ENCODE results near the gene ADGRB2.

Gene ADGRB2

GRCh38 chr1:31790641-31791091, 26.5 kb upstream of the ADGRB2 start:
- Histone ChIP-seq H3K4me2 (ENCODE audit: low read length) (no peak overlapping the region), H3K27me3 (ENCODE audit: insufficient read depth, low read length) (no peaks in the 10 kb centered on the region), H2BK12ac (ENCODE audit: low read length) (no peak overlapping the region), H3K23ac (ENCODE audit: low read length) (no peak overlapping the region), H3K9ac (ENCODE audit: low read length) (no peak overlapping the region), H4K12ac (ENCODE audit: low read depth, low read length) (no peak overlapping the region), H3K79me1 (ENCODE audit: low read length) (peaks cover 3% of the 10 kb centered on the region), H2AK5ac (ENCODE audit: low read length) (no peak overlapping the region), H3K27ac (ENCODE audit: low read depth, low read length) (no peak overlapping the region), H3K36me3 (ENCODE audit: control insufficient read depth in 1 of 2, insufficient read depth in 2 of 2, low read length in 2 of 2) (no peaks in the 10 kb centered on the region), H2AFZ (ENCODE audit: insufficient read depth, low read length, poor library complexity) (no peak overlapping the region), H3K9me3 (ENCODE audit: insufficient read depth, low read depth, low read length) (peaks cover 2% of the 10 kb centered on the region), H3K4me1 (ENCODE audit: control insufficient read depth in 1 of 2, insufficient read depth in 2 of 2, low read length in 2 of 2) (peaks cover 5 to 8% of the 10 kb centered on the region in 2 experiments), H4K91ac (ENCODE audit: low read depth, low read length) (no peak overlapping the region), H3K4me3 (ENCODE audit: low read depth, low read length) (no peak overlapping the region), H3K14ac (ENCODE audit: low read length) (no peak overlapping the region), H3K4ac (ENCODE audit: low read depth, low read length) (no peak overlapping the region), H2BK120ac (ENCODE audit: insufficient read depth, low read length, poor library complexity) (no peak overlapping the region), H4K8ac (ENCODE audit: low read depth, low read length) (no peak overlapping the region), H3K79me2 (ENCODE audit: control insufficient read depth, insufficient read depth, low read length, poor library complexity) (peaks cover 2% of the 10 kb centered on the region), H3K18ac (ENCODE audit: low read length) (no peak overlapping the region), H2BK5ac (ENCODE audit: low read depth, low read length, poor library complexity) (no peak overlapping the region)
- no CpG with 5 or more reads among the region's 11 CpGs for WGBS (ENCODE audit: extremely low coverage, insufficient coverage, insufficient read length)
- DNase-seq, result no peak

- H3K79me2 ChIP-seq (ENCODE audit: control insufficient read depth, insufficient read depth, low read length, poor library complexity), result peaks cover 2% of the 10 kb centered on the region
- H3K18ac ChIP-seq (ENCODE audit: low read length), result no peak overlapping the region
- H2AK5ac ChIP-seq (ENCODE audit: low read length), result no peak overlapping the region
- H3K4me2 ChIP-seq (ENCODE audit: low read length), result no peak overlapping the region
- H3K4ac ChIP-seq (ENCODE audit: low read depth, low read length), result no peak overlapping the region
- no peak overlapping the region for H2BK120ac ChIP-seq (ENCODE audit: insufficient read depth, low read length, poor library complexity)
- H3K4me3 ChIP-seq (ENCODE audit: low read depth, low read length), result no peak overlapping the region
- no peak overlapping the region for H4K8ac ChIP-seq (ENCODE audit: low read depth, low read length)
- no peak for DNase-seq
- H2BK5ac ChIP-seq (ENCODE audit: low read depth, low read length, poor library complexity), result no peak overlapping the region
- no peak overlapping the region for H4K12ac ChIP-seq (ENCODE audit: low read depth, low read length)
- peaks cover 2% of the 10 kb centered on the region for H3K9me3 ChIP-seq (ENCODE audit: insufficient read depth, low read depth, low read length)
- H3K79me1 ChIP-seq (ENCODE audit: low read length), result peaks cover 3% of the 10 kb centered on the region
- no peak overlapping the region for H3K9ac ChIP-seq (ENCODE audit: low read length)
- WGBS (ENCODE audit: extremely low coverage, insufficient coverage, insufficient read length), result no CpG with 5 or more reads among the region's 3 CpGs
- H3K27ac ChIP-seq (ENCODE audit: low read depth, low read length), result no peak overlapping the region
- H4K91ac ChIP-seq (ENCODE audit: low read depth, low read length), result no peak overlapping the region
- H2BK12ac ChIP-seq (ENCODE audit: low read length), result no peak overlapping the region
- H3K4me1 ChIP-seq (ENCODE audit: control insufficient read depth in 1 of 2, insufficient read depth in 2 of 2, low read length in 2 of 2), result peaks cover 5 to 8% of the 10 kb centered on the region in 2 experiments
- no peak overlapping the region for H3K14ac ChIP-seq (ENCODE audit: low read length)
- no peaks in the 10 kb centered on the region for H3K36me3 ChIP-seq (ENCODE audit: control insufficient read depth in 1 of 2, insufficient read depth in 2 of 2, low read length in 2 of 2)
- no peak overlapping the region for H3K23ac ChIP-seq (ENCODE audit: low read length)
- no peak overlapping the region for H2AFZ ChIP-seq (ENCODE audit: insufficient read depth, low read length, poor library complexity)
- H3K27me3 ChIP-seq (ENCODE audit: insufficient read depth, low read length), result no peaks in the 10 kb centered on the region
These were observed 26.0 kb upstream of the ADGRB2 start for GRCh38 chr1:31790140-31790539.

- Histone ChIP-seq H2AK5ac (ENCODE audit: low read length) (no peak overlapping the region), H3K4me1 (ENCODE audit: control insufficient read depth in 1 of 2, insufficient read depth in 2 of 2, low read length in 2 of 2) (peaks cover 5 to 8% of the 10 kb centered on the region in 2 experiments), H3K23ac (ENCODE audit: low read length) (no peak overlapping the region), H2BK120ac (ENCODE audit: insufficient read depth, low read length, poor library complexity) (no peak overlapping the region), H3K9me3 (ENCODE audit: insufficient read depth, low read depth, low read length) (peaks cover 2% of the 10 kb centered on the region), H3K79me2 (ENCODE audit: control insufficient read depth, insufficient read depth, low read length, poor library complexity) (peaks cover 2% of the 10 kb centered on the region), H3K14ac (ENCODE audit: low read length) (no peak overlapping the region), H4K8ac (ENCODE audit: low read depth, low read length) (no peak overlapping the region), H3K27me3 (ENCODE audit: insufficient read depth, low read length) (no peaks in the 10 kb centered on the region), H2AFZ (ENCODE audit: insufficient read depth, low read length, poor library complexity) (no peak overlapping the region), H4K12ac (ENCODE audit: low read depth, low read length) (no peak overlapping the region), H3K18ac (ENCODE audit: low read length) (no peak overlapping the region), H3K4me3 (ENCODE audit: low read depth, low read length) (peak overlapping the region; percentile 73), H3K27ac (ENCODE audit: low read depth, low read length) (no peak overlapping the region), H3K79me1 (ENCODE audit: low read length) (peaks cover 3% of the 10 kb centered on the region), H2BK12ac (ENCODE audit: low read length) (no peak overlapping the region), H3K9ac (ENCODE audit: low read length) (no peak overlapping the region), H4K91ac (ENCODE audit: low read depth, low read length) (no peak overlapping the region), H2BK5ac (ENCODE audit: low read depth, low read length, poor library complexity) (no peak overlapping the region), H3K4ac (ENCODE audit: low read depth, low read length) (no peak overlapping the region), H3K4me2 (ENCODE audit: low read length) (peak overlapping the region; percentile 96), H3K36me3 (ENCODE audit: control insufficient read depth in 1 of 2, insufficient read depth in 2 of 2, low read length in 2 of 2) (no peaks in the 10 kb centered on the region)
- peak; percentile 88 to 94 for DNase-seq
- no CpG with 5 or more reads among the region's 26 CpGs for WGBS (ENCODE audit: extremely low coverage, insufficient coverage, insufficient read length)
These were observed 25.3 kb upstream of the ADGRB2 start for GRCh38 chr1:31789259-31790065.

- H3K18ac ChIP-seq (ENCODE audit: low read length), result no peak overlapping the region
- no peak overlapping the region for H3K27ac ChIP-seq (ENCODE audit: low read depth, low read length)
- H4K12ac ChIP-seq (ENCODE audit: low read depth, low read length), result no peak overlapping the region
- H3K79me2 ChIP-seq (ENCODE audit: control insufficient read depth, insufficient read depth, low read length, poor library complexity), result peaks cover 2% of the 10 kb centered on the region
- H3K4me2 ChIP-seq (ENCODE audit: low read length), result peak overlapping the region; percentile 96
- H2BK120ac ChIP-seq (ENCODE audit: insufficient read depth, low read length, poor library complexity), result no peak overlapping the region
- no peak overlapping the region for H2BK12ac ChIP-seq (ENCODE audit: low read length)
- H2AK5ac ChIP-seq (ENCODE audit: low read length), result no peak overlapping the region
- no peaks in the 10 kb centered on the region for H3K36me3 ChIP-seq (ENCODE audit: control insufficient read depth in 1 of 2, insufficient read depth in 2 of 2, low read length in 2 of 2)
- H3K27me3 ChIP-seq (ENCODE audit: insufficient read depth, low read length), result no peaks in the 10 kb centered on the region
- WGBS (ENCODE audit: extremely low coverage, insufficient coverage, insufficient read length), result no CpG with 5 or more reads among the region's 22 CpGs
- H3K14ac ChIP-seq (ENCODE audit: low read length), result no peak overlapping the region
- H2AFZ ChIP-seq (ENCODE audit: insufficient read depth, low read length, poor library complexity), result peak overlapping the region; percentile 70
- H3K4me3 ChIP-seq (ENCODE audit: low read depth, low read length), result peak overlapping the region; percentile 73
- no peak overlapping the region for H3K4ac ChIP-seq (ENCODE audit: low read depth, low read length)
- peaks cover 2% of the 10 kb centered on the region for H3K9me3 ChIP-seq (ENCODE audit: insufficient read depth, low read depth, low read length)
- H4K8ac ChIP-seq (ENCODE audit: low read depth, low read length), result no peak overlapping the region
- peak; percentile 74 to 80 for DNase-seq
- H3K23ac ChIP-seq (ENCODE audit: low read length), result no peak overlapping the region
- peaks cover 3% of the 10 kb centered on the region for H3K79me1 ChIP-seq (ENCODE audit: low read length)
- peak overlapping the region; percentile 25 for H4K91ac ChIP-seq (ENCODE audit: low read depth, low read length)
- no peak overlapping the region for H3K9ac ChIP-seq (ENCODE audit: low read length)
- no peak overlapping the region for H2BK5ac ChIP-seq (ENCODE audit: low read depth, low read length, poor library complexity)
- H3K4me1 ChIP-seq (ENCODE audit: control insufficient read depth in 1 of 2, insufficient read depth in 2 of 2, low read length in 2 of 2), result peaks cover 5 to 8% of the 10 kb centered on the region in 2 experiments
These were observed 24.7 kb upstream of the ADGRB2 start for GRCh38 chr1:31788825-31789256.
